K562 (cell line): Measurements from ENCODE around the gene C1orf167. TPM values are rescaled to one million over a fixed set of nuclear protein-coding genes. Genes with fewer than 3 reads are reported as not detected.

Source experiments
- CXXC5 ChIP-seq: fragments of 250-450 bp; sonication (Bioruptor Pico); IDR thresholded peaks from 2 replicates; pipeline ENCODE4 v1.8.0; 2022; ENCODE audit warnings: inconsistent platforms, mild to moderate bottlenecking, moderate library complexity
- HLTF ChIP-seq: fragments of 450-650 bp; IDR thresholded peaks from 2 replicates; pipeline ENCODE4 v1.6.1; 2016
- IFI16 ChIP-seq: fragments of 250-450 bp; sonication (Bioruptor Pico); IDR thresholded peaks from 2 replicates; pipeline ENCODE4 v2.1.2; 2022; ENCODE audit warnings: mild to moderate bottlenecking, inconsistent platforms
- JUN ChIP-seq, 2 experiments: sonication (generic) in 1 of 2; formaldehyde crosslinking in 1 of 2; IDR thresholded peaks; 2 replicates each; pipeline versions ENCODE4 v1.6.1 to v1.8.0; 2012 to 2022; ENCODE audit warnings: borderline replicate concordance in 2 of 2, mild to moderate bottlenecking in 2 of 2, improper control_type of control experiment in 1 of 2, low read depth in 1 of 2, low read length in 1 of 2, missing genetic modification reagents in 1 of 2
- L3MBTL2 ChIP-seq: fragments of 450-650 bp; IDR thresholded peaks from 2 replicates; pipeline ENCODE4 v1.6.1; 2016; ENCODE audit warnings: mild to moderate bottlenecking, moderate library complexity
- PCBP2 ChIP-seq: fragments of 200-400 bp; formaldehyde crosslinking; IDR thresholded peaks from 2 replicates; pipeline ENCODE4 v1.6.1; 2018; ENCODE audit warnings: low read length, low read depth, mild to moderate bottlenecking, moderate library complexity; ENCODE audit not compliant: poor library complexity, severe bottlenecking
- POU5F1 ChIP-seq: fragments of 150-350 bp; IDR thresholded peaks from 2 replicates; pipeline ENCODE4 v1.6.1; 2014; ENCODE audit warnings: borderline replicate concordance, low read length, low read depth, mild to moderate bottlenecking; ENCODE audit not compliant: partially characterized antibody
- RNF2 ChIP-seq: sonication (generic); IDR thresholded peaks from 2 replicates; pipeline ENCODE4 v1.6.1; 2016
- SMARCA5 ChIP-seq: fragments of 450-650 bp; IDR thresholded peaks from 2 replicates; pipeline ENCODE4 v1.6.1; 2016
- TCF7 ChIP-seq: sonication (generic); IDR thresholded peaks from 2 replicates; pipeline ENCODE4 v1.6.1; 2016; ENCODE audit warnings: antibody characterized with exemption, borderline replicate concordance
- TFAP4 ChIP-seq: sonication (generic); formaldehyde crosslinking; IDR thresholded peaks from 2 replicates; pipeline ENCODE4 v1.8.0; 2022; ENCODE audit warnings: missing genetic modification reagents, mild to moderate bottlenecking, moderate library complexity, borderline replicate concordance
- USF1 ChIP-seq: sonication (generic); formaldehyde crosslinking; IDR thresholded peaks from 2 replicates; pipeline ENCODE4 v1.9.0; 2022; ENCODE audit warnings: mild to moderate bottlenecking, missing genetic modification reagents
- ZNF316 ChIP-seq: fragments of 450-650 bp; IDR thresholded peaks from 2 replicates; pipeline ENCODE4 v1.6.1; 2016
- ZNF41 ChIP-seq: fragments of 250-450 bp; sonication (Bioruptor Pico); conservative IDR thresholded peaks from 2 replicates; pipeline ENCODE4 v1.4.0; 2020; ENCODE audit warnings: mild to moderate bottlenecking
- ZNF431 ChIP-seq: sonication (generic); formaldehyde crosslinking; IDR thresholded peaks from 2 replicates; pipeline ENCODE4 v1.8.0; 2022; ENCODE audit warnings: mild to moderate bottlenecking, missing genetic modification reagents
- polyA plus RNA-seq, 8 experiments: library from polyadenylated mRNA; depleted of rRNA in 4 of 8; stranded (reverse) in 5 of 8; unstranded in 3 of 8; fragments of >200 nt; fragmentation: Nextera tagmentation in 2 of 8; fragmentation: Illumina TruSeq in 1 of 8; extraction: Ambion mirVana in 2 of 8; extraction: Trizol in 1 of 8; gene quantifications; 2 replicates each; pipeline versions ENCODE4 v1.2.1 to v1.2.3, GENCODE V29; 2011 to 2014; ENCODE audit warnings: inconsistent platforms in 1 of 8, missing spikeins in 1 of 8
- total RNA-seq, 7 experiments: library from RNA; depleted of rRNA in 6 of 7; stranded (reverse); fragments of >200 nt in 6 of 7; fragmentation: Illumina TruSeq in 2 of 7; extraction: Trizol in 2 of 7; gene quantifications; 2 replicates each; pipeline versions ENCODE4 v1.2.1 to v1.2.3, GENCODE V29; 2011 to 2021; ENCODE audit warnings: low replicate concordance in 1 of 7
- TF ChIP-seq, protein P1 (sequence below): fragments of 200-600 bp; sonication (generic); IDR thresholded peaks from one replicate; pipeline ENCODE4 v1.6.1; 2012; ENCODE audit warnings: mild to moderate bottlenecking, low read depth, low read length, inconsistent platforms

The C1orf167 gene
- total and polyA plus RNA-seq, 9 of the 15 experiments (the other 6 are each of a cell fraction or from before 2014, with no cell fraction given), result 0.22 to 0.86 (median 0.31) TPM; not detected in 2

DNA sequence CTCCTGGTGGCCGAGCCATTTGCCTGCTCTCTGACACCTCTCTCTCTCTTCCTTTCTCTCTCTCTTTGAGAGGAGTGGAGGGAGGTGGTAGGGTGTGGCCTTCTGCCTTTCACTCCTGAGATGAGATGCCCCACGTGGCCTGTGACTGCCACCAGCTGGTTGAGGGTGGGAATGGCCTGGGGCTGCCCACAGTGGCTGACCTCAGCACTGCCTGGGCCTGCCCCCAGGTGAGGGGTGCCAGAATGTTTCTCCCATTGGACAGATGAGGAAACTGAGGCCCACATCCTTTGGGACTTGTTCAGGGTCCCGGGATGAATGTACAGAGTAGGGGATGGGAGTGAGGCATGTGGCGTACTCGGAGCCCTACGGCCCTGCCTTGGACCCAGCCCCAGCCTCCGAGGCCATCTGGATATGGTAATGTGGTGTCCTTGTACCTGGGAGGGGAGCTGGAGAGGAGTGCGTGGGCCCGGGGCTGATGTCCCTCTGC is 12.7 kb upstream of the C1orf167 start (continued):
- TF ChIP-seq, protein P1, sequence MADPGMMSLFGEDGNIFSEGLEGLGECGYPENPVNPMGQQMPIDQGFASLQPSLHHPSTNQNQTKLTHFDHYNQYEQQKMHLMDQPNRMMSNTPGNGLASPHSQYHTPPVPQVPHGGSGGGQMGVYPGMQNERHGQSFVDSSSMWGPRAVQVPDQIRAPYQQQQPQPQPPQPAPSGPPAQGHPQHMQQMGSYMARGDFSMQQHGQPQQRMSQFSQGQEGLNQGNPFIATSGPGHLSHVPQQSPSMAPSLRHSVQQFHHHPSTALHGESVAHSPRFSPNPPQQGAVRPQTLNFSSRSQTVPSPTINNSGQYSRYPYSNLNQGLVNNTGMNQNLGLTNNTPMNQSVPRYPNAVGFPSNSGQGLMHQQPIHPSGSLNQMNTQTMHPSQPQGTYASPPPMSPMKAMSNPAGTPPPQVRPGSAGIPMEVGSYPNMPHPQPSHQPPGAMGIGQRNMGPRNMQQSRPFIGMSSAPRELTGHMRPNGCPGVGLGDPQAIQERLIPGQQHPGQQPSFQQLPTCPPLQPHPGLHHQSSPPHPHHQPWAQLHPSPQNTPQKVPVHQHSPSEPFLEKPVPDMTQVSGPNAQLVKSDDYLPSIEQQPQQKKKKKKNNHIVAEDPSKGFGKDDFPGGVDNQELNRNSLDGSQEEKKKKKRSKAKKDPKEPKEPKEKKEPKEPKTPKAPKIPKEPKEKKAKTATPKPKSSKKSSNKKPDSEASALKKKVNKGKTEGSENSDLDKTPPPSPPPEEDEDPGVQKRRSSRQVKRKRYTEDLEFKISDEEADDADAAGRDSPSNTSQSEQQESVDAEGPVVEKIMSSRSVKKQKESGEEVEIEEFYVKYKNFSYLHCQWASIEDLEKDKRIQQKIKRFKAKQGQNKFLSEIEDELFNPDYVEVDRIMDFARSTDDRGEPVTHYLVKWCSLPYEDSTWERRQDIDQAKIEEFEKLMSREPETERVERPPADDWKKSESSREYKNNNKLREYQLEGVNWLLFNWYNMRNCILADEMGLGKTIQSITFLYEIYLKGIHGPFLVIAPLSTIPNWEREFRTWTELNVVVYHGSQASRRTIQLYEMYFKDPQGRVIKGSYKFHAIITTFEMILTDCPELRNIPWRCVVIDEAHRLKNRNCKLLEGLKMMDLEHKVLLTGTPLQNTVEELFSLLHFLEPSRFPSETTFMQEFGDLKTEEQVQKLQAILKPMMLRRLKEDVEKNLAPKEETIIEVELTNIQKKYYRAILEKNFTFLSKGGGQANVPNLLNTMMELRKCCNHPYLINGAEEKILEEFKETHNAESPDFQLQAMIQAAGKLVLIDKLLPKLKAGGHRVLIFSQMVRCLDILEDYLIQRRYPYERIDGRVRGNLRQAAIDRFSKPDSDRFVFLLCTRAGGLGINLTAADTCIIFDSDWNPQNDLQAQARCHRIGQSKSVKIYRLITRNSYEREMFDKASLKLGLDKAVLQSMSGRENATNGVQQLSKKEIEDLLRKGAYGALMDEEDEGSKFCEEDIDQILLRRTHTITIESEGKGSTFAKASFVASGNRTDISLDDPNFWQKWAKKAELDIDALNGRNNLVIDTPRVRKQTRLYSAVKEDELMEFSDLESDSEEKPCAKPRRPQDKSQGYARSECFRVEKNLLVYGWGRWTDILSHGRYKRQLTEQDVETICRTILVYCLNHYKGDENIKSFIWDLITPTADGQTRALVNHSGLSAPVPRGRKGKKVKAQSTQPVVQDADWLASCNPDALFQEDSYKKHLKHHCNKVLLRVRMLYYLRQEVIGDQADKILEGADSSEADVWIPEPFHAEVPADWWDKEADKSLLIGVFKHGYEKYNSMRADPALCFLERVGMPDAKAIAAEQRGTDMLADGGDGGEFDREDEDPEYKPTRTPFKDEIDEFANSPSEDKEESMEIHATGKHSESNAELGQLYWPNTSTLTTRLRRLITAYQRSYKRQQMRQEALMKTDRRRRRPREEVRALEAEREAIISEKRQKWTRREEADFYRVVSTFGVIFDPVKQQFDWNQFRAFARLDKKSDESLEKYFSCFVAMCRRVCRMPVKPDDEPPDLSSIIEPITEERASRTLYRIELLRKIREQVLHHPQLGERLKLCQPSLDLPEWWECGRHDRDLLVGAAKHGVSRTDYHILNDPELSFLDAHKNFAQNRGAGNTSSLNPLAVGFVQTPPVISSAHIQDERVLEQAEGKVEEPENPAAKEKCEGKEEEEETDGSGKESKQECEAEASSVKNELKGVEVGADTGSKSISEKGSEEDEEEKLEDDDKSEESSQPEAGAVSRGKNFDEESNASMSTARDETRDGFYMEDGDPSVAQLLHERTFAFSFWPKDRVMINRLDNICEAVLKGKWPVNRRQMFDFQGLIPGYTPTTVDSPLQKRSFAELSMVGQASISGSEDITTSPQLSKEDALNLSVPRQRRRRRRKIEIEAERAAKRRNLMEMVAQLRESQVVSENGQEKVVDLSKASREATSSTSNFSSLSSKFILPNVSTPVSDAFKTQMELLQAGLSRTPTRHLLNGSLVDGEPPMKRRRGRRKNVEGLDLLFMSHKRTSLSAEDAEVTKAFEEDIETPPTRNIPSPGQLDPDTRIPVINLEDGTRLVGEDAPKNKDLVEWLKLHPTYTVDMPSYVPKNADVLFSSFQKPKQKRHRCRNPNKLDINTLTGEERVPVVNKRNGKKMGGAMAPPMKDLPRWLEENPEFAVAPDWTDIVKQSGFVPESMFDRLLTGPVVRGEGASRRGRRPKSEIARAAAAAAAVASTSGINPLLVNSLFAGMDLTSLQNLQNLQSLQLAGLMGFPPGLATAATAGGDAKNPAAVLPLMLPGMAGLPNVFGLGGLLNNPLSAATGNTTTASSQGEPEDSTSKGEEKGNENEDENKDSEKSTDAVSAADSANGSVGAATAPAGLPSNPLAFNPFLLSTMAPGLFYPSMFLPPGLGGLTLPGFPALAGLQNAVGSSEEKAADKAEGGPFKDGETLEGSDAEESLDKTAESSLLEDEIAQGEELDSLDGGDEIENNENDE, result no peak
- TF ChIP-seq CXXC5 (CRISPR knock-in tag) (peak; percentile 61), ZNF316 (no peak), ZNF41 (CRISPR knock-in tag) (no peak), IFI16 (CRISPR knock-in tag) (no peak), L3MBTL2 (peak; percentile 56; the same call in 1 of the 2 replicates), JUN (IDR thresholded peaks at IDR 0.05; ENCODE audit: borderline replicate concordance, low read depth, low read length) (peak; percentile 66; the same call in 1 of the 2 replicates), JUN (CRISPR knock-in tag; IDR thresholded peaks at IDR 0.05; ENCODE audit: borderline replicate concordance) (no peak; the same call in 1 of the 2 replicates), SMARCA5 (peak; percentile 82), HLTF (0 out of 2 replicates have a peak, but pooled peaks have one; percentile 14), RNF2 (0 out of 2 replicates have a peak, but pooled peaks have one; percentile 45), ZNF431 (no peak), POU5F1 (no peak), TFAP4 (CRISPR knock-in tag) (peak; percentile 94), TCF7 (no peak), USF1 (CRISPR knock-in tag) (peak; percentile 96), PCBP2 (no peak)
